ENCODE results near the gene KCNQ1. TPM values are rescaled to one million over a fixed set of nuclear protein-coding genes. Genes with fewer than 3 reads are reported as not detected.

KCNQ1 gene
- total RNA-seq, 1 experiment from 2014 or later, result 2.5 TPM

- Mint-ChIP-seq H3K27ac (no peak overlapping the region), H3K9me3 (peaks cover 13% of the 10 kb centered on the region), H3K4me1 (no peaks in the 10 kb centered on the region), H3K36me3 (no peaks in the 10 kb centered on the region), H3K4me3 (no peak overlapping the region), H3K27me3 (ENCODE audit: low read depth) (peaks cover 96% of the 10 kb centered on the region)
- ATAC-seq (no peak), DNase-seq (ENCODE audit: low spot score) (peak; percentile 7)
- ChIA-PET CTCF (interaction anchor here (1.0 kb wide), 1 partner anchor 239 kb away, joined by 3 read pairs; no protein-coding TSS in a partner anchor), POLR2A (no interaction called here)
- TF ChIP-seq ZNF425 (CRISPR knock-in tag; conservative IDR thresholded peaks at IDR 0.05) (no peak), E2F1 (CRISPR knock-in tag; IDR thresholded peaks at IDR 0.05) (no peak), TP53 (CRISPR knock-in tag; IDR thresholded peaks at IDR 0.05) (no peak)
Measured at GRCh38 chr11:2770096-2770751, 325.4 kb downstream of the KCNQ1 start.

GRCh38 chr11:2770761-2771301 lies 326.0 kb downstream of the KCNQ1 start:
- no peak overlapping the region for H3K4me3 Mint-ChIP-seq
- POLR2A ChIA-PET, result no interaction called here
- no peaks in the 10 kb centered on the region for H3K4me1 Mint-ChIP-seq
- H3K27ac Mint-ChIP-seq, result no peak overlapping the region
- CTCF ChIA-PET, result interaction anchor here (1.0 kb wide), 1 partner anchor 239 kb away, joined by 3 read pairs; no protein-coding TSS in a partner anchor
- ATAC-seq, result no peak
- peaks cover 90% of the 10 kb centered on the region for H3K27me3 Mint-ChIP-seq (ENCODE audit: low read depth)
- H3K36me3 Mint-ChIP-seq, result no peaks in the 10 kb centered on the region
- TF ChIP-seq RELA (CRISPR knock-in tag; IDR thresholded peaks at IDR 0.05; ENCODE audit: borderline replicate concordance), result no peak
- TF ChIP-seq NR1H2 (CRISPR knock-in tag; IDR thresholded peaks at IDR 0.05), result no peak
- no peak for TF ChIP-seq ZNF263 (CRISPR knock-in tag; IDR thresholded peaks at IDR 0.05; ENCODE audit: low read depth)
- TF ChIP-seq MXD4 (CRISPR knock-in tag; IDR thresholded peaks at IDR 0.05; ENCODE audit: borderline replicate concordance), result no peak
- no peak for TF ChIP-seq SMAD4 (CRISPR knock-in tag; IDR thresholded peaks at IDR 0.05)
- TF ChIP-seq PRDM15 (CRISPR knock-in tag; IDR thresholded peaks at IDR 0.05), result no peak
- no peak for TF ChIP-seq ZMAT4 (CRISPR knock-in tag; IDR thresholded peaks at IDR 0.05)
- TF ChIP-seq ARID4B (CRISPR knock-in tag; IDR thresholded peaks at IDR 0.05; ENCODE audit: borderline replicate concordance), result no peak
- TF ChIP-seq FOXJ3 (CRISPR knock-in tag; IDR thresholded peaks at IDR 0.05; ENCODE audit: borderline replicate concordance), result no peak
- no peak for TF ChIP-seq TP53 (CRISPR knock-in tag; IDR thresholded peaks at IDR 0.05)
- no peak for TF ChIP-seq OVOL2 (CRISPR knock-in tag; IDR thresholded peaks at IDR 0.05; ENCODE audit: borderline replicate concordance)
- TF ChIP-seq ZNF281 (CRISPR knock-in tag; IDR thresholded peaks at IDR 0.05), result no peak
- DNase-seq (ENCODE audit: low spot score), result peak; percentile 8
- H3K9me3 Mint-ChIP-seq, result peaks cover 9% of the 10 kb centered on the region

Data from WTC11 (cell line).